NCI-H2196 (cell line): Measurements from ENCODE around the gene SPATA17.
"Not testable (repeated sequence)": the region's sequence is repeated elsewhere in the genome, so short reads cannot be mapped to it uniquely, and the experiment has no call there.

ENCODE experiments used
- DNase-seq: peaks from one replicate; lab custom pipeline; 2025; ENCODE audit not compliant: unreplicated experiment; lab: John Stamatoyannopoulos, UW

Gene SPATA17

GRCh38 chr1:217630711-217631591 is at the start of gene SPATA17, which contains the start of gene GPATCH2:
SPATA17 (plus strand) TSS chr1:217631344; CDS start chr1:217631379, 35 bp downstream.
GPATCH2 (minus strand) TSS chr1:217631090; CDS start chr1:217630971, 119 bp downstream.
- peak; percentile 92 for DNase-seq

- DNase-seq = not testable (repeated sequence)
Measured at GRCh38 chr1:217584286-217584811, 46.8 kb upstream of the SPATA17 start.

GRCh38 chr1:217585577-217585976 is 45.6 kb upstream of the SPATA17 start:
- DNase-seq = no peak

GRCh38 chr1:217586586-217586985 is 44.6 kb upstream of the SPATA17 start:
- no peak for DNase-seq

- DNase-seq = no peak
Measured at GRCh38 chr1:217590598-217590997, 40.5 kb upstream of the SPATA17 start.

GRCh38 chr1:217599154-217599553 is 32.0 kb upstream of the SPATA17 start:
- no peak for DNase-seq

- no peak for DNase-seq
Measured at GRCh38 chr1:217602380-217602779, 28.8 kb upstream of the SPATA17 start.

- DNase-seq = no peak
Measured at GRCh38 chr1:217605390-217605789, 25.8 kb upstream of the SPATA17 start.

- DNase-seq = no peak
Measured at GRCh38 chr1:217614200-217614712, 16.9 kb upstream of the SPATA17 start.

GRCh38 chr1:217617126-217617525 is 14.0 kb upstream of the SPATA17 start:
- no peak for DNase-seq

- DNase-seq = no peak
Measured at GRCh38 chr1:217620814-217621213, 10.3 kb upstream of the SPATA17 start.

GRCh38 chr1:217622042-217622441 is 9.1 kb upstream of the SPATA17 start:
- no peak for DNase-seq

- DNase-seq = no peak
Measured at GRCh38 chr1:217626321-217626720, 4.8 kb upstream of the SPATA17 start.

GRCh38 chr1:217627431-217627830 is 3.7 kb upstream of the SPATA17 start:
- no peak for DNase-seq

GRCh38 chr1:217642455-217642854 is 11.3 kb downstream of the SPATA17 start:
- DNase-seq = no peak

- no peak for DNase-seq
Measured at GRCh38 chr1:217647791-217648190, 16.6 kb downstream of the SPATA17 start.

GRCh38 chr1:217650674-217651073 is 19.5 kb downstream of the SPATA17 start:
- no peak for DNase-seq

- peak; percentile 6 for DNase-seq
Measured at GRCh38 chr1:217660353-217661062, 29.4 kb downstream of the SPATA17 start.

- no peak for DNase-seq
Measured at GRCh38 chr1:217661407-217661806, 30.3 kb downstream of the SPATA17 start.

- DNase-seq = no peak
Measured at GRCh38 chr1:217668351-217668940, 37.3 kb downstream of the SPATA17 start.

GRCh38 chr1:217673387-217673786 is 42.2 kb downstream of the SPATA17 start:
- no peak for DNase-seq
